Measurements from ENCODE around the gene ZNF407.
"Not testable (repeated sequence)": the region's sequence is repeated elsewhere in the genome, so short reads cannot be mapped to it uniquely, and the experiment has no call there.

- not testable (repeated sequence) for TF ChIP-seq CTCF (conservative IDR thresholded peaks at IDR 0.05 in 1 of 2, IDR thresholded peaks at IDR 0.05 in 1 of 2; ENCODE audit: extremely low read depth in 1 of 2, insufficient read depth in 1 of 2, low read depth in 1 of 2, low read length in 2 of 2); EZH2 (IDR thresholded peaks at IDR 0.05; ENCODE audit: borderline replicate concordance, low read length)
Measured at GRCh38 chr18:74971358-74971757, 373.7 kb downstream of the ZNF407 start.
